GM04504 (cell line): ENCODE results near the gene MDH1.
"Not testable (repeated sequence)": the region's sequence is repeated elsewhere in the genome, so short reads cannot be mapped to it uniquely, and the experiment has no call there.

Experiments
- DNase-seq: peaks from one replicate; pipeline ENCODE4 v3.0.0-alpha.2; 2012; ENCODE audit warnings: low read depth

The MDH1 gene

DNA sequence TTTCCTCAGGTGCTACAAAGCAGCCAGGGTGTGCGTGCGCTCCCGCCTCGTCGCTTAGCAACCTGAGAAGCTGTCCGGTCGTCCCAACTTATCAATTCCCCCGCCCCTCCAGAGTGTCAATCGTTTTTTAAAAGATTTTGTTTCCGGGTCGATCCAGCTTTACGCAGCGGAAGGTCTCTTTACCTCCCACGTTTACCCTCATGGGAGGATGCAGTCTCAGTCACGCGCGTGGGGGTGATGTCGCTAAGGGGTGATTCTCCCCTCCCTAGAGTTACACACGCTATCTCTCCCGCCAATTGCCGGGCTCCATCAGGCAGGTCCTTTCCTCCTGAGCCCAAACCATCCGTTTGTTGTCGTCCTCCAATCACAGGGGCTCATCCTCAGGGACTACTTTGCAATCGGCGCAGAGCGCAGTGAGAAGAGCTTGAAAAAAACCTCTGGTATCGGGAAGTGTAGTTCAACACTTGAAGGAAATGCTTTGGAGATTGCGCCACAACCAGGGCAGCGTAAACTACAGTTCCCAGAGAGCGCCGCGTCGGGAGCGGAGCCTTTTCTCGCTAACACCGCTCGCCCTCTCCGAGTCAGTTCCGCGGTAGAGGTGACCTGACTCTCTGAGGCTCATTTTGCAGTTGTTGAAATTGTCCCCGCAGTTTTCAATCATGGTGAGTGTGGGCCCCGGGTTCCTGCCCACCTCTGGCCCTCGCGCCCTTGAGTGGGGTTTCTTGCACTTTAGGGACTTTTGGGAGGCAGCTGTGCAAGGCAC, at the start of gene MDH1, which contains the start of gene WDPCP:
Gene MDH1 (plus strand): TSS at position 579 of the 763 bp plus-strand sequence. CDS start 81 bp downstream, at position 660.
Gene WDPCP (minus strand): TSS at position 93 of the 763 bp plus-strand sequence. CDS start 206 bp downstream, outside the sequence.
- peak; percentile 99 for DNase-seq

DNA sequence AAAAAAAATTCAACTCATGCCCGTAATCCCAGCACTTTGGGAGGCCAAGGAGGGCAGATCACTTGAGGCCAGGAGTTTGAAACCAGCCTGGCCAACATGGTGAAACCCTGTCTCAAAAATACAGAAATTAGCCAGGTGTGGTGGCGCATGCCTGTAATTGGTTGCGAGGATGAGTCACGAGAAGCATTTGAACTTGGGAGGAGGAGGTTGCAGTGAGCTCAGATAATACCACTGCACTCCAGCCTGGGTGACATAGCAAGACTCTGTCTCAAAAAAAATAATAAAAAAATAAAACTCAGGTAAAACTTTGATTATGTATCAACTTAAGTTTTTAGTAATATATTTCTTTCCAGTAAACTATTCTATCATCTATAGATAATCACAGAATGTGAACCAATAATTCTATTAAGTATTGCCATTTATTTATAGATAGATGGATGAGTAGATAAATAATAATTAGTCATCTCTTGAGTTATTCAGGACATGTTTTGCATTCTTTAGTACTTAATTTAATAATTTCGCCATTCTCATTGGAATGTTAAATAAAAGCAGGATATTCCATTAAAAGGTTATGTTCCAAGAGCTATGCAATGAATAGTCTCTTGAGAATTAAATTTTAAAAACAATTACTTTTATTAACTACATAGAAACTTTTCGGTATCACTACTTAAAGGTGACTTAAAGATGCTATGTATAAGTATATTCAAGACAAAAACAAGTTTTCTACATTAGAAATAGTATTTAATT, 49.2 kb upstream of the MDH1 start:
- no peak for DNase-seq

DNA sequence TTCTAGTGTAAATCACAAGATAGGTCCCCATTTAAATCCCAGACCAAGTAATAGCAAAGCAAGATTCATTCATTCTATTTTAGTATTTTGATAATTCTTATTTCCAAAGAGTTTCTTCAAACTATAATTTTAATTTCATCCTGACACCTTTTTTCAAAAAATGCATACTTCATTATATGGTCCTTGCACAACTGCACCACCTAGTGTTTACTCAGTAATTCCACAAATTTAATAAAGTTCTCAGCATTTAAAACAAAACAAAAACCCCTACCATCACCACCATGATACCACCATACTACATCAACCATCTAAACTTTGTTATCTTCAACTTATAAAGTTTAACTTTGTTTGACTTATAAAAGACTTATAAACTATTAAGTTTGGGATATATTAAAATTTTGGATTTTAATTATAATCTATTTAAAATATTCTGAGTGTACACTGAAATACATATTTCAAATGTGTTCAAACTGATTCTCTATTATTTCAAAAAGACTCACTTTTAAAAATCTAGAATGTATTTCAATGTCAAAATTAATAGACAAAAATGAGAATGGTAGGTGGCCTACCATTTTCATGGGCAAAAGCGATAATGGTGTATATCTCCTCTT, 44.6 kb upstream of the MDH1 start:
- no peak for DNase-seq

DNA sequence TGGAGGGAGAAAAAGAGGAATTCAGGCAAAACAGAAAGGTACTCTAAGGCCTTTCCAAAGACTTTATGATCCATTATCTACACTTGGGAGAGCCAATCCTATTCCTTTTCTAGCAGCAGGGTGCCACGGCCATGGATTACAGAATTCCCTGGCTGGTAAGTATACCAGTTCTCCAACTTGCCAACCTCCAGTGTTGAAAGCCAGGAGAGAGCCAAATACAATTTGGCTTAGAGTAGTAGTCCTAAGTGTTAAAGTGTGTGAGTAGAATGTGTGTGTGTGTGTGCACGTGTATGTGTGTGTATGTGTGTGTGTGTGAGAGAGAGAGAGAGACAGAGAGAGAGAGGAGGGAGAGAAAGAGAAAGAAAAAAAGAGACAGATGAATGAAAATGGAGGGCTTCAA, 43.7 kb upstream of the MDH1 start:
- no peak for DNase-seq

- DNase-seq: no peak
Measured at GRCh38 chr2:63553049-63553448, 35.7 kb upstream of the MDH1 start.

- no peak for DNase-seq
Measured at GRCh38 chr2:63555299-63555698, 33.5 kb upstream of the MDH1 start.

DNA sequence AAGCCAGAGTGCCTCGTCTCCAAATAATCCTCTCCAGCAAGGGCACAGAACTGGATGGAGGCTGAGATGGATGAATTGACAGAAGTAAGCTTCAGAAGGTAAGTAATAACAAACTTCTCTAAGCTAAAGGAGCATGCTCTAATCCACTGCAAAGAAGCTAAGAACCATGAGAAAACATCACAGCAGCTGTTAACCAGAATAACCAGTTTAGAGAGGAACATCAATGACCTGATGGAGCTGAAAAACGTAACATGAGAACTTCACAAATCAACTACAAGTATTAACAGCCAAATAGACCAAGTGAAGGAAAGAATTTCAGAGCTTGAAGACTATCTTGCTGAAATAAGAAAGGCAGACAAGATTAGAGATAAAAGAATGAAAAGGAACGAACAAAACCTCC, 32.8 kb upstream of the MDH1 start:
- DNase-seq: no peak

DNA sequence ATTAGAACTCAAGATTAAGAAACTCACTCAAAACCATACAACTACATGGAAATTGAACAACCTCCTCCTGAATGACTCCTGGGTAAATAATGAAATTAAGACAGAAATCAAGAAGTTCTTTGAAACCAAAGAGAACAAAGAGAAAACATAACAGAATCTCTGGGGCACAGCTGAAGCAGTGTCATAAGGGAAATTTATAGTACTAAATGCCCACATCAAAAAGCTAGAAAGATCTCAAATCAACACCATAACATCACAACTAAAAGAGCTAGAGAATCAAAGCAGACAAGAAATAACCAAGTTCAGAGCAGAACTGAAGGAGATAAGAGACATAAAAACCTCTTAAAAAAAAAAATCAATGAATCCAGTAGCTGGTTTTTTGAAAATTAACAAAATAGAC, 30.9 kb upstream of the MDH1 start:
- DNase-seq: not testable (repeated sequence)

- DNase-seq: not testable (repeated sequence)
Measured at GRCh38 chr2:63558922-63559321, 29.8 kb upstream of the MDH1 start.

DNA sequence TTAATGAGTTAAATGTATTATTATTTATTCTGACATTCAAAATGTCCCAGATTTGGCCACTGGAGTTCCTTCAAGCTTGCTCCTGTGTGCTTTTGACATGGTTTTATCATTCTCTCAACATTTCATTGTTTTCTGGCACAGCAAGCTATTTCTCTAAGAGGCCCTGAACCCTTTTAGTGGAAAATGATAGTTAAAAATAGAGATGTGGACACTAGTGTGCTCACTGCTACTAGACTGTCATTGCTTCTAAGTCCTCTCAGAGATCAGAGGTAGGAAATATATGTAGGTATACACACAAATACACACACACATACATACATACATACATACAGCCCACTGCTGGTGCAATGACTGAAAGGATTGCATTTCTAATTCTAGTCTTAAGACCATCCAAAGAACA, 26.0 kb upstream of the MDH1 start:
- DNase-seq: no peak

DNA sequence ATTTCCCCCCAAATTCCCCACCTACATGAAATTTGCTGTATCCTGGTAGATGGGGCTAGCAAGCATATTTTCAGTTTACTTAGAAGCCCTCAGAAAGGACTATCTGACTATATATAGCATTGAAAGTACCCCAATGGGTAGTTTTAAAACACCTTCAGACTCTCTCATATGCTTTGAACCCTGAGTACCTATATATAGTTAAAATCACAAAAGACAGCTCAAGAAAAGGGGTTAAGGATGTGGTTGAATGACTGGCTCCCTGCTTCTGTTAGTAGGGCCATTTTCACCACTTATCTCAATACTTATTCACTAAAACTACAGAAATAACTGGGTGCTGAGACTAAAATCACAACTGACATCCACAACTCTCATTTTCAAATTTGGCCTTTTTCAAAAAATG, 19.0 kb upstream of the MDH1 start:
- DNase-seq: no peak

DNA sequence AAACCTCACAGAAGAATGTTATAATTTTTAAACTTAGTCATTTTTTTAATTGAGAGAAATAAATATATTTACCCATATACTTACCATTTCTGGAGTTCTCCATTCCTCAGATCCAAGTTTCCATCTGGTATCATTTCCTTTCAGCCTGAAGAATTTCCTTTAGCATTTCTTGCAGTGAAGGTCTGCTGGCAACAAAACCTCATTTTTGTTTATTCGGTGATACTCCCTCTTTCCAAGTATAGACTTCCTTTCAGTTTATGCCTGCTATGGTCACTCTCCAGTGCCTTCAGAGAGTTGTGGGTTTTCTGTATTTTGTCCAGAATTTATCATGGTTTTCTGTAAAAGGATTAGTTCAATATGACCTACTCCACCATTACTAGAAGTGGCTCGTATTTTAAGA, 17.5 kb upstream of the MDH1 start:
- no peak for DNase-seq

DNA sequence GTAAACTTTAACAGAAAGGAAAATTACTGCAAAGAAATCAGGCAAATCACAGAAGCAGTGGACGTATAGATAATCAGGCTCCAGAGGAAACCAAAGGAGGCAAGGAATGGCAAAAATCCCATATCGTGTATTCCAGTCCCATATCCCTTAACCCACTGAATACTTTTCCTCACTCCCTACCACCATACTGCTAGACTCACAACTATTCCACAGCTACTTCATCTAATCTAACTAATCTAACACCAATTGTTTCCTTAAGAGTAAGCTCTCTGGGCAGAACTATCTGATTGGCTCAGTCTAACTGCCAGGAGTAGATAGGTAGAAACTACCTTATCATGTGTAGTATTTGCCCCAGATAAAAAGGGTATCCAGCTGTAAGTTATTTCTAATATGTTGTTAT, 16.8 kb upstream of the MDH1 start:
- no peak for DNase-seq

DNA sequence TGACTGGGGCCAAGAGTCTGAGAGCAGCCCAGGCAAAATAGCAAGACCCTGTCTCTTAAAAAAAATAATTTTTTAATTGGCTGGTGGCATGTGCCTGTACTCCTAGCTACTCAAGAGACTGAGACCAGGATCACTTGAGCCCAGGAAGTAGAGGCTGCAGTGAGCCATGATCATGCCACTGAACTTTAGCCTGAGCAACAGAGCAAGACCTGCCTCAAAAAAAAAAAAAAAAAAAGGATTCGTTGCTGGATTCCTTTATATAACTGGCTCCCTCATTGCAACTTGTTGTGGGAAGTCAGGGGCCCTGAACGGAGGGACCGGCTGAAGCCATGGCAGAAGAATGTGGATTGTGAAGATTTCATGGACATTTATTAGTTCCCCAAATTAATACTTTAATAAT, 15.7 kb upstream of the MDH1 start:
- DNase-seq: not testable (repeated sequence)

DNA sequence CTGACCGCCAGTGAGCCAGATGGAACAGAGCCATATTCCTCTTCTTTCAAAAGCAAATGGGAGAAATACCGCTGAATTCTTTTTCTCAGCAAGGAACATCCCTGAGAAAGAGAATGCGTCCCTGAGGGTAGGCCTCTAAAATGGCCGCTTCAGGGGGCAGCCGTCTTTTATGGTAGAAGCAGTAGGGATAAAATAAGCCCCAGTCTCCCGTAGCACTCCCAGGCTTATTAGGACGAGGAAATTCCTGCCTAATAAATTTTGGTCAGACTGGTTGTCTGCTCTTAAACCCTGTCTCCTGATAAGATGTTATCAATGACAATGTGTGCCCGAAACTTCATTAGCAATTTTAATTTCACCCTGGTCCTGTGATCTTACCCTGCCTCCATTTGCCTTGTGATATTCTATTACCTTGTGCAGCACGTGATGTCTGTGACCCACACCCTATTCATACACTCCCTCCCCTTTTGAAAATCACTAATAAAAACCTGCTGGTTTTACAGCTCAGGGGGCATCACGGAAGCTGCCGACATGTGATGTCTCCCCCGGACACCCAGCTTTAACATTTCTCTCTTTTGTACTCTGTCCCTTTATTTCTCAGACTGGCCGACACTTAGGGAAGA, 14.9 kb upstream of the MDH1 start:
- DNase-seq: not testable (repeated sequence)

DNA sequence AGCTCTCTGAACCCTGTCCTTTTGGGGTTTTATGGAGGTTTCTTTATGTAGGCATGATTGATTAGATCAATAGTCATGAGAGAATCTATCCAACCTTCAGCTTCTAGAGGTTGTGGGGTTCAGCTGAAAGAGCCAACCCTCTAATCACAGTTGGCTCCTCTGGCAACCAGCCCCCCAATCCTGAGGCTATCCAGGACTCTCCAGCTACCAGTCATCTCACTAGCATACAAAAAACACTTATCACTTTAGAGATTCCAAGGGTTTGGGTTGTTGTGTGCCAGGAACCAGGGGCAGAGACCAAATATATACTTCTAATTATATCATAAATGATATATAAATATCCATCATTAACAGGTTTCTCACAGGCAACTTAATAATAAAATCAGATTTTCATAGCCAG, 12.2 kb upstream of the MDH1 start:
- DNase-seq: no peak

DNA sequence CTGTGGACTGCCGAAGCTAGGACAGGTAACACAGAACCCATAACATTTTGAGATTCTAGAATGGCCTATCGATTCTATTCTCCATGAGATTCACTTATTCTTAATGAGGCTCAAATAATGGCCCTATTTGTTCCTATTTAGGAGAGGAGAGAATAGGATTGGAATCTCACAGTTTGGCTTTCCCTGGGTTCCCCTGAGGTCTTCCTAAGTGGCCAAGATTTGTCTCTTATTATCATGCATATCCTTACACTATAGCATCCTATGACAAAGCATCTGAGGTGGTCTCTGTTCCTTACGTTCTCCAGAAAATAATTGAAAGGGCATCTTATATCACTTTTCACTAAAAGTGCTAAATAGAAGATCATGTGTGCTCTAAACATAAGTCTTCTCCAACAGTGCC, 10.0 kb upstream of the MDH1 start:
- DNase-seq: no peak

DNA sequence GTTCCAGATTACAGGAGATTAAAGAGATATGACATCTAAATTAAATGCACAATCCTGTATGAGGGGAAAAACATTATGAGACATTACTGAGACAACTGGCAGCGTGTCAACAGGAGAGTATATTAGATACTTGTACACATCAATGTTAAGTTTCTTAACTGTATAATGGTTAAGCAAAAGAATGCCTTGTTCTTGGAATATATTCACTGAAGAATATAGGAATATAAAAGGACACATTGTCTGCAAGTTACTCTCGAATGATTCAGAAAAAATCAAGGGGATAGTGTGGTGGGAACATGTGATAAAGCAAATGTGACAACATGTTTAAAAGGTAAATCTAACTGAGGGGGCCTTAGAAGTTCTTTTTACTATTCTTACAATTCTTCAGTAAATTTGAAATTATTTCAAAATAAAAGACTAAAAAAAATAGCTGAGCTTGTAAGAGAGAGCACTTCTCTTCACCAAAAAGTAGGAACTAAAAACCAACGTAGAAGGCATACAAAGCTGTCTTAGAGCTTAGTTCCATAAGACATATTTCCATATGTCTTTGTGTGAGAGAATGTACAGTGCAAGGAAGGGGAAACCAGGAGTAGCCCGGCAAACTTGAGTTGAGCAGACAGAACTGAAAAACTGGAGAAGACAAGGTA, 8.0 kb upstream of the MDH1 start:
- DNase-seq: no peak

- no peak for DNase-seq
Measured at GRCh38 chr2:63581298-63581961, 7.3 kb upstream of the MDH1 start.

DNA sequence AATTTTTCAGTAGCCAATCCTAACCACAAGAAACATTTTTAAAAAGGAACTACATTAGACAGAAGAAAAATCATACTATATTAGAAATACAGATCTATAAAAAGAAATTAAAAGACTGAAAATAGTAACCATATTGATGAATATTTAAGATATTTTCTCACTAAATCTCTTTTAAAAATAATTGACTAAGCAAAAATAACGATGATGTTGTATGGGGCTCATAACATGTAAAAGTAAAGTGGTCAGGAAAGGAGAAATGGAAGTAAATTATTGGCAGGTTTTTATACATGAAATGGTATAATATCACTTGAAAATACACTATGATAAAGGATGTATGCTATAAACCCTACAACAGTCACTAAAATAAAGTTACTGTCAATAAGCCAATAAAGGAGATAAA, 5.9 kb upstream of the MDH1 start:
- no peak for DNase-seq

DNA sequence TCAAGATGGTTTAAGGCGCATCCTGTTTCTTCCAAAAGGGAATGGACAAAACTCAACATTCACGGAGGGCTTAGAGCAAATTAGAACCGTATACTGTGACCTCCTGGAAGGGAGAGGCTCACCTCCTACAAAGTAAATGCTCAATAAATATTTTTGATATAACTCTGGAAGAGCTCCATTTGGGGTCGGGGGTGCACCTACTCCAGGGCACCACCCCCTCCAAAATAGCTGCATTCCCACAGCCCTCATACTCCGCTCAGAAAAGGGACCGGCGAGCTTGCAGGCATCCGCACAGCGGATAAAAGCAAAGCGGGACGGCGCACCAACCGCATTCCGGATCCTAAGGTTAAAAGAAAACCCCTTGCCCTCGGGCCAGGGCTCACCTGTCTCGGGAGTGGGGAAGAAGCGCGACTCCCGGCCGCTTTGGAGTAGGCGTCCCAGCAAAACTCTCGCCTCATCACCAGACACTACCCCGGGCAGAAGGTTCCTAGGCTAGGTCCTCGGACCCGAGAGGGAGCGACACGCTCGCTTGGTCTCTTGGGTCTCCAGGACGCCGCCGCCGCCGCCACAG, 864 bp upstream of the MDH1 start:
- no peak for DNase-seq
